AG08396 (cell line): ENCODE measurements around the gene TENT4A.

Experiments
- DNase-seq: peaks from one replicate; pipeline ENCODE4 v3.0.0; 2012; ENCODE audit warnings: low spot score, mixed read lengths

The TENT4A gene

DNA sequence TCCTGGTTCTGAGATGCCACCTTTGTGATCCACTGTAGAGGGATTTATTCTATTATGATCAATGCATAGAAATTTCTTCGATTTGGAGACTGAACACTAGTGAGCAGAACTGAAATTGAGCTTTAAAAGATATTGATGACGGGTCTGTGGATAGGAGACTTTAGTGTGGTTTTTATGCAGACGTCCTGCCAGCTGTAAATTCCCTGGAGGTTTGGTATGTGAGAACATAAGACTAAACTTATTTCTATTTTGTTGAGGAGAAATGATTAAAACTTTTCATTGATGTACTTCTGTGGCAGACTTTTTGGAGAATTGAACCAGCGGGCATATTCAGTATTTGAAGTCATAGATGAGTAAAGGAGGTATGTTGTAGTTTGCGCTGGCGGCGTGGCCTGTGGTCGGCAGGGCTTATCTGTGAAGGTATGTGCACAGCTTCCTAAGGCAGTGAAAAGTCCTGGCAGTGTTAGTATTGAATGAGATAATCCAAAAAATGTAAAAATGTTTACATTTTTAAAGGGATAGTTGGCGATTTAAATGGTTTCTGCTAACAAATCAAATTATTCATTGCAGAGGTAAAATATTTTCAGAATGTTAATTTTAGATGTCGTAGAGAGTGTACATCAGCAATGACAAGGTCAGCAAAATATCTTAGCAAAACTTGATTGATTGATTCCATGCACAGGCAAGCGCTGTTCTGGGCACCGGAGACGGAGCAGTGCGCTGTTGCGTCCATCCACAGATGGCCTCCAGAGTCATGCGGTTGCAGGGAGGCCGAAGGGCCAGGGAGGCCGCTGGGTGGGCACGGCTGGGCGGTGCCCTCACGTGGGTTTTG lies 20.4 kb downstream of the TENT4A start:
- DNase-seq = peak; percentile 38

DNA sequence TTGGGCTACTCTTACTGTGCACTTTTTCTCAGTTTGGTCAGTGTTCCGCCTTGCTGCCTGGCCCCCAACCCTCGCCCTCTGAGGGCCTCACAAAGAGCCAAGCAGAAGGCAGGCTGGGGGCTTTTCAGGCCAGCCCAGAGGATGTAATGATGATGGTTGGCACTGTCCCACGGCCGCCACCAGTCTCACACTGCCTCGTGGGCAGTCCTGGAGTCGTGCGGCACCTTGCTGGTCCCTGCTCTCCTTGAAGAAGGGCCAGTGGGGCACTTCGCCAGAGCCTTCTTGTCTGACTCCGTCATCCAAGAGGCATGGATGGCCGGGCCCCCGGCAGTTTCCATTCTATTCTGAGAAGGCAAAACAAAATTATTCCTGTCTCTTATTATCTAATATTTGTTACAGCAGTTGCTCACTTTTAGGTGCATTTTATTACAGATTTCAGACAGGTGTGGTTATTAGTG lies 21.0 kb downstream of the TENT4A start:
- DNase-seq = no peak

DNA sequence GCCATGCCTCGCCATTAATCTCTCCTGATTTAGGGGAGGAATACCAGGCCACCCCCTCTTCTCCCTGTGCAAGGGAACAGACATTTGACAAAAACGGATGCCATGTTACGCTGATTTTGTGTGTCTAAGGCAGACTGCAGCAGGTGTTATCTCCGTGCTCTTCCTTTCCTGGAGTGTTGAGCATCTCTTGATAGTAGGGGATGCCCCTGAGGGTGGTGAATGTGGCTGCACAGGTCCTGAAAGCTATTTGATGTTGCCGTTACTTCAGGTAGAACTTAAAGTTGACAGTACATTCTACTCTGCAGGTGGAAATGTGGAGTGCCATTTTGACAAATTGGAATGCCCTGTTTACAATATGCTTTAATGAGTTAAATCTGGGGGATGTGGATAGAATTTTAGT lies 21.5 kb downstream of the TENT4A start:
- no peak for DNase-seq

DNA sequence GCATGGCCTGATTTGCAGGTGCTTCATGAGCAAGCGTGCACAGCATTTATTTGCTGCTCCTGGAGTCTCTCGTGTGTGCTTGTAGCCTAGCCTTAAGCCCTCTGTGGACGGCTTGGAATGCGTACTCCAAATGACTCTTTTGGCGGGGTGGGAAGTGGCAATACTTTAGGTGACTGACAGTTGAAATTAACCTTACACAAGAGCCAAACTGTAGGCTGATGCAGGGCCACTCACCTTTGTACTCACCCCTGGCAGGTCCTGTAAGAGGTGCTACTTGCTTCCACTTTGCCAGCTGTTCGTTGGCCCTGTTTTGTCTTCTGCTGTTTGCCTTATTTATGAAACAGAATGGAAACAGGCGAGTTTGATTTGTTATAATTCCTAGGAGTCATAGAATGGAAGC lies 22.9 kb downstream of the TENT4A start:
- no peak for DNase-seq

DNA sequence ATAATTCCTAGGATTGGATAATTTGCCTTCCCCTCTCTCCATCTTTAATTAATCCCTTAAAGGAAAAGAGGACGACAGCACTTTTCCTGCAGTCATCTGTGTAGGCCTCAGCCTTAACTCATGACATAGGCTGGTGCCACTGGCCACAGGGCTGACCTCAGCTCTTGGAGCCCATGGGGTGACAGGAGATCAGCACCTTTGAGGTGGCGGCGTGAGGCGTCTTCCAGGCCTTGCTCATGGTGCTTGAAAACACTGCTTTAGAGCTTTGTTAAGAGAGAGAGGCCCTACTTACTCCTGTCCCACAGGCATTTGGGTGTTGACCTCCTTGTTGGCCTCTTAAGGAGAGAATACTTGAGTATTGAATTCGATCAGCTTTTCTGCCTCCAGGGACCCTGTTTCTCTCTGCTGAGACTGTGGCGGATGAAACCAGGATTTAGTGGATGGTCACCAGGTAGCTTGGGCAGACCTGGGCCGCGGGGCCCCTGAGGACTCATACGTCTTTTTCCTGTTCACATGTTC lies 23.4 kb downstream of the TENT4A start:
- no peak for DNase-seq

DNA sequence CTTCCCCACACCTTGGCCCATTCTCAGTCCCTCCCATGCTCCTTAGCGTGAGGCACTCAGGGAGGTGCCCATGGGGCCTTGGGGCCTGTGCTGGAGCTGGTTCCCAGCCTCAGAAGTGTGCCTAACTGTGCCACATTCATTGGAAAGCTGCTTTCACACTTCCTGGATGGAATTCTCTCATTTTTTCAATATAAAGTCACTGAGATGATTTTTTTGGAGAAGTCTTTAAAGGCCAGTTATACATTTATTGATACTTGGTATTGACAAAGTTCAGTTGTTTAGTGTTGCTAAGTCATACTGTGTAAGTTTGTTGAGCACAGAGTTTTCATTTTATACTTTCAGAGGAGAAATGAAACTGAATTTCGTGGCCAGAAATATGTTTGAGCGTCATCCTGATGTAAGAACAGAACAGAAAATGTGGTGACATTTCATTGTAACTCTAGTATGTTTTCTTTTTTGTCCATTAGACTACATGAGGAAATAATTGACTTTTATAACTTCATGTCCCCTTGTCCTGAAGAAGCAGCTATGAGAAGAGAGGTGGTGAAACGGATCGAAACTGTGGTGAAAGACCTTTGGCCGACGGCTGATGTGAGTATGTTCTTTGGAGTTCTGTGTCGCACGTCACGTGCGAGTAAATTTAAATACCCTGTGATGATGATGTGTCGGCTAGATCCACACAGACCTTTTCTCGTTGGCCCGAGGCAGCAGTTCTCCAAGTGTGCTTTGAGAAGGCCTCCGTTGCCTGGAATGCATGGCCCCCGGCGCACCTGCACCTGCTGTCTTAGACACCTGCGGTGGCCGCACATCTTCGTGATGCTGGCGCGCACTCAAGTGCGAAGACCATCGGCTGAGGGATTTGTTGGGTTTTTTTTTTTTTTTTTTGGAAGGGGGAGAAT lies 24.1 kb downstream of the TENT4A start:
- no peak for DNase-seq

DNA sequence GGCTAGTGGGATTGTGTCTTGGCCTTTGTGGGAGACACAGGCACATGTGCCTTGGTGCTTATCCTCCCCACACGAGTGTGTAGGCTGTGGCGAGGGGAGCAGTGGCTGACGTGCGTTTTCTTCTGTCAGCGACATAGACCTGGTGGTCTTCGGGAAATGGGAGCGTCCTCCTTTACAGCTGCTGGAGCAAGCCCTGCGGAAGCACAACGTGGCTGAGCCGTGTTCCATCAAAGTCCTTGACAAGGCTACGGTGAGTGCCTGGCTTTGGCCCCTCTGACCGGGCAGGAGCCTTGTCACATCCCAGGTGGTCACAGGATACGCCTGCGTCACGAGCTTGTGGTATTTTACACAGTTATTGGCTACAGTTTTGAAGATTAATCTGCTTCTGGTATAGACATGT lies 26.4 kb downstream of the TENT4A start:
- DNase-seq = no peak

DNA sequence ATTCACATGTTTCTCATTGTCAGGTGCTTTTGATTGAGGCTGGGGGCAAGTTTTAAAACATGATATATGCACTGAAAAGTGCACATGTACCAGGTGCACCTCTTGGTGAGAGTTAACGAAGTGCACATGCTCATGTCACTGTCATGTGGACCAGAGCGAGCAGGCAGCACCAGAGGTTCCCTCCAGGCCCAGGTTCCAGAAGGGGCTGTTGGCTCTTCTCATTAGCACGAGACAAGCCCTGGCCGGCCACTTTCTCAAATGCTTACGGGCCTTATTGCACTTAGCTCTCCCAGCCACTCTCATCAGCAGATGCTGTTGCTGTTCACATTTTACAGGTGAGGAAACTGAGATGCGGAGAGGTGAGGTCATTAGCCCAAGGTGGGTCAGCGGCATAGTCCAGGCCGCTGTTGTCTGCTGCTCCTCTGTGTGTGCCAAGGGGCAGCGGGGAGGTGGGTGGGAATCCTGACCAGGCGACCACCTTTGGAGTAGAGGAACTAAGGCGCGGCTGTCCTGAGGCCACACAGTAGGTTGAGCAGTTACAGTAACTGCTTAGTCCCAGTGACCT lies 27.4 kb downstream of the TENT4A start:
- no peak for DNase-seq

DNA sequence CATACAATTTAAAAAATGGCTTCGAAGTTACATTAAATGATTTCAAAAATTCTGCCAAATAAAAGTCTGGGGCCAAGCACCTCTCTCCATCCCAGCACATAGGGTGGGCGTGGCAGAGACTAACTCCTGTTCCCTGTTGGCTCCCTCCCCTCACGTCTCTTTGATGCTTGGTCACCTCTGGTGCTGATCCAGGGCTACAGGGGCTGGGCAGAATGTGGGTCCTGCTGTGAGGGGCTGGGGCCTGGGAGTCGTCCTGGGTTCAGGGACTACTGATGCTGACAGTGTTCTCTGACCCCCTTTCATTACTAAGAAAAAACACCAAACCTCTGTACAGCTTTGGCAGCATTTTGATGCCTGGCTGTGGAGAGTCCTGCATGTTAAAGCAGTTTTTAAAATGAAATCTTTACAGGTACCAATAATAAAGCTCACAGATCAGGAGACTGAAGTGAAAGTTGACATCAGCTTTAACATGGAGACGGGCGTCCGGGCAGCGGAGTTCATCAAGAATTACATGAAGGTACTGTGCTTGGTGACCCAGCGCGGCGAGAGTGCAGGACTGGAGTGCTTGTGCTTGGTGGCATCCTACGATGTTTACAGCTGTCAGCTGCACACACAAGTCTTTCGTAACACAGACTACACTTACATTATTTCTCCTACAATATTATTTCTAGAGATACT lies 29.0 kb downstream of the TENT4A start:
- DNase-seq = no peak

DNA sequence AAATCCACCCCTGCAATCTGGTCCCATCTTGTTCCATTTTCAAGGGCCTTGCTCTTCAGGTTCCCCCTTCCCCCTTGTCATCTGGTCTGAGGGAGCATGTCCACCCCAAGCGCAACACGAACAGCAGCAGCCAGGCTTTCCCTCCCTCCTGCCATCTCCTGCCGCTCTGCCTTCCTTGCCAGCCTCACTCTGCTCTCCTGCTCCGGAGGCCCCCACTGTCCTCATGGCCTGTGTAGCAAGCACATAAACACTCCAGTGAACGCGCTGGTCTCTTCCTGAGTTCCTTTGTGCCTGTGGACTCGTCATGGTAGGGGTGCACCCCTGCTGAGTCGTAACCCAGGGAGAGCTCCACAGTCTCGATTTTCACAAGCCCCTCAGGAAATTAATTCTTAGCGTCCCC lies 29.9 kb downstream of the TENT4A start:
- DNase-seq = no peak

DNA sequence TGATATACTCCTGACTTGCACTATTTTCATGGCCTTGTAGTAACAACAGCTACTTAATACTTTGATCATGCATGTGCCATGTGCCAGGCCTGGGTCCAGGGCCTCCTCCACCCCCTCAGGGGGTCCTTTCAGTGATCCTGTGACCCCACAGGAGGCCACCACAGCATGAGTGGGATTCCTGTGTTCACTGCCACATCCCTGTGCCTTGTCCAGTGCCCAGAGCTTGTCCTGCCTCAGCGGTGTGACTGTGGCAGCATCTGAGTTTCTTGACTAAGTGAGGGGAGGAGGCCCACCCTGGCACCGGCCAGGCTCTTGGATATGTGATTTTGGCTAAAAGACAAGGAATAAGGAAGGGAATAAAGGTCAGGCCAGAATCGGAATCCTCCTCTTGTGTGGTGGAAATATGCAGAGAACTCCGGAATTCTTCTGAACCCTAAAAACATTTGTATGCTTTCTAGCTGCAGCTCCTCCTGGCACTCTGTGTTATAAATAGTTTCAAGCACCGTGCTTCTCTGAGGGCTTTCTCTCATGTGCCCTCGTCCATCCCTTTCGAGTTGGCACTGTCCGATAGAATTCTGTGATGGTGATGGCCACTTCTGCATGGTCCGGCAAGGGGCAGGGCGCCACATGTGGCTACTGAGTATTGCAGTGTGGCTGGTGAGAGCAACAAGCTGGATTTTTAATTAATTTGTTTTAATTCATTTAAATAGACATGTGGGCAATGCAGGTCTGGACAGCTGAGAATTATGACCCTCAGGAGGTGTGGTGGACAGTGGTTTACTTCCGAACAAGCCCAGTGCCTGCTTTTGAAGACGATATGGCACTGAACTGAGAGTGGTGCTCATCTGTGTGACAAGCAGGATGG lies 31.8 kb downstream of the TENT4A start:
- no peak for DNase-seq

DNA sequence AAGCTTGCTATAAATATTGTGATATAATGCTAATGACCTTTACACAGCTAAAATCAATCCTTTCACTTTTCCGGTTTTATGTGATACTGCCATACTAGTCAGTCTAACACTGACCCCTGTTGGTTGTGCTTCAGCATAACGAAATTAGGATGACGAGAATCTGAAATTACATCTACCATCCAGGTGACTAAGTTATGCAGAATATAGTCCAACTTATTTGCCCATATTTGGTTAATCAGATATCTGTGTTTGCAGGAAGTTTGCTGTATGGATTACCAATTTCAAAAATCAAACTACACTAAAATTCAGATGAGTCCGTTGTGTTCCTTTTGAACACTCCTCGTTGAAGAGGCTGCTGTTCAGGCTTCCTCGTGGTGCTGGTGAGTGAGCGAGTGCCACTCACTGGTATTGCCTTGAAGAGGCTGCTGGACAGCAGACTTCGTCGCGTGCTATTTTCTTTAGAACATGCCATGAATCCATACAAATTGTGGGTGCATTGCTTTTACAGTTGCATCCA lies 32.5 kb downstream of the TENT4A start:
- DNase-seq = peak; percentile 67

DNA sequence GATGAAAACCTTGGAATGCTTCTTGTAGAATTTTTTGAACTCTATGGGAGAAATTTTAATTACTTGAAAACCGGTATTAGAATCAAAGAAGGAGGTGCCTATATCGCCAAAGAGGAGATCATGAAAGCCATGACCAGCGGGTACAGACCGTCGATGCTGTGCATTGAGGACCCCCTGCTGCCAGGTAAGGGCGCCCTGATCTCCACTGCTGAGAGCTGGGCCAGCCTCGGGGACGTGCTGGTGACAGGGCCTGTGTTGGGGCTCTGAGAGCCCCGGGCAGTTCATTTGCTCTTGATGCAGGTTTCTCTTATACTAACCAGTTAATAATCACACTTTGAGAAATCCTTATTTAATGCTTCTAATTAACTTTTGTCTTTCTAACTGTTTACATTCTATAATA lies 33.0 kb downstream of the TENT4A start:
- DNase-seq = no peak

DNA sequence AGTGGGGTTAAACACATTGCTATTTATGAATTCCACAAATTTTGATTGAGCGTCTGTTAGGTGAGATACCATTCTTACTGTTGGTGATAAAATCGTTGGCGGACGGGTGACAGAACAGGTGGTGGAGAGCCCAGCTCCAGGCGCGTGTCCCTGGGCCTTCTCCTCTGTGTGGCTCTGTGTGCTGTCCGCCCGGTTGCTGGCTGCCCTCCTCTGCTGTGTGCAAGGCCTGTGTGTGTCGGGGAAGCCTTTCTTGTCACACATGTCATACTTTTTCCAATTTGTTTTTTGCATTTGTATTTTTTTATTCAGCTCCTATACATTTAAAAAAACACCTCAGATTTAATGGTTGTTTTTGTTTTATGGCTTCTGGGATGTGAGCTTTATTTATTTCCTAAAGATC lies 33.9 kb downstream of the TENT4A start:
- DNase-seq = no peak

DNA sequence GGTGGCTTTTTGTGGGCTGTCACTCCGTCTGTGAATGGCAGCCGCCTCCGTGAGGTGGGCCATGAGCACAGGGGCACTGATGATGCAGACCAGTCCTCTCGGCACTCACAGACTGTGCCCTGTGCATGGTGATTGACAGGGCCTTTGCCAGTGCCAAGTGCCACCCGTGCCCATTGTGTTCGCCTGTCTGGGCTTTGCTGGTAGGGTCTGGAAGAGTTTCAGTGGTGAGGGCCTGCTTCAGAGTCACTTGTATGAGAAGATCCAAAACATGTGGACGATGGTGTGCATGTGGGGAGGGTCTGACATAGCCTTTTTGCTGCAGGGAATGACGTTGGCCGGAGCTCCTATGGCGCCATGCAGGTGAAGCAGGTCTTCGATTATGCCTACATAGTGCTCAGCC lies 34.9 kb downstream of the TENT4A start:
- DNase-seq = no peak

DNA sequence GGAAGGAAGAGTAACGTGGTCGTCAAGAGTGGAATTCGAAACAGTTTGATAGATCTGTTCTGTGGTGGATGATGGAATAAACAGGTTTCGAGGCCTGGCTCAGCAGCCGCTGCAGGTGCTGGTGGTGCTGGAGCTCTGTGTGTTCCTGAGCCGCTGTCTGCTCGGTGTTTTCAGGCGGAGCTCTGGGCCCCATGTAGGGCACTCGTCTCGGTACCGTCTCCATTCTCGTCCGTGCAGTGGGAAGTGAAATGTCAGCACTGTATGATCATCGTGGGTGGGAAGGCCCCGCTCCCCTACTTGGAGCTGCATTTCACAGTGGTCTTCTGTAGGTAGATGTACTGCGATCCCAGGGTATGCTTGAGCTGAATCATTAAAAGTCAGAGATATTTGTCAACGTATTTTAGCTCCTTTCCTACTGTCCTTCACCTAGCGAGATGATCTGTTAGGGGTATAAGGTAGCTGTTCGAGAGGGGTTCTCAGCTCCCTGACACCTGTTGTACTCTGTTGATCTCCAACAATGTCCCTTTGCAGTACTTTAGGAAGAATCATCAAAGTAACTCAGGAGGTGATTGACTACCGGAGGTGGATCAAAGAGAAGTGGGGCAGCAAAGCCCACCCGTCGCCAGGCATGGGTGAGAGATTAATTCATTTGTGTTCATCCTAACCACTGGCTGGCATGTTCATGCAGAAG lies 35.9 kb downstream of the TENT4A start:
- no peak for DNase-seq

DNA sequence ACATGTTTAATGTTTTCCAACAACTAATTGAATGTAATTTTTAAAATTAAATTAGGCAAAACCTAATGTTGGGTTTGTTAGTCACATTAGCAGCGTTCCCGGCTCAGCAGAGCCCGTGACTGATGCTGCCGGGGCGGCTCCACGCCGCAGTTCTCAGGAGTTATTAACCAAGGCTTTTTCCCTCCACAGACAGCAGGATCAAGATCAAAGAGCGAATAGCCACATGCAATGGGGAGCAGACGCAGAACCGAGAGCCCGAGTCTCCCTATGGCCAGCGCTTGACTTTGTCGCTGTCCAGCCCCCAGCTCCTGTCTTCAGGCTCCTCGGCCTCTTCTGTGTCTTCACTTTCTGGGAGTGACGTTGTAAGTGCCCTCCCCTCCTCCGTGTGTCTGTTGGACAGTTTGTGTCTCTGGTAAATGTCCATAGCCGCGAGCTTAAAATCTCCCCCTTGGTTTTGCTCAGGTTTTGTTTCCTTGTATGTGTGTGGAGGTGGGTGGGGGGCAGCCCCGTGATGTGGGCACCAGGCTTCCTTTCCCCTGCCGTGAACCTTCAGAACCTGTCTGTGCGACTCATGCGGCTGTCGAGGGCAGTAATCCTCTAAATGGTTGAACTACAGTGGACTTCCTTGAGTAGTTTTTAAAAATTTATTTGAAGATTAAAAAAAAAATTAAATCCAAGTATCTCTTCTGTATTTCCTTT lies 37.1 kb downstream of the TENT4A start:
- DNase-seq = no peak

DNA sequence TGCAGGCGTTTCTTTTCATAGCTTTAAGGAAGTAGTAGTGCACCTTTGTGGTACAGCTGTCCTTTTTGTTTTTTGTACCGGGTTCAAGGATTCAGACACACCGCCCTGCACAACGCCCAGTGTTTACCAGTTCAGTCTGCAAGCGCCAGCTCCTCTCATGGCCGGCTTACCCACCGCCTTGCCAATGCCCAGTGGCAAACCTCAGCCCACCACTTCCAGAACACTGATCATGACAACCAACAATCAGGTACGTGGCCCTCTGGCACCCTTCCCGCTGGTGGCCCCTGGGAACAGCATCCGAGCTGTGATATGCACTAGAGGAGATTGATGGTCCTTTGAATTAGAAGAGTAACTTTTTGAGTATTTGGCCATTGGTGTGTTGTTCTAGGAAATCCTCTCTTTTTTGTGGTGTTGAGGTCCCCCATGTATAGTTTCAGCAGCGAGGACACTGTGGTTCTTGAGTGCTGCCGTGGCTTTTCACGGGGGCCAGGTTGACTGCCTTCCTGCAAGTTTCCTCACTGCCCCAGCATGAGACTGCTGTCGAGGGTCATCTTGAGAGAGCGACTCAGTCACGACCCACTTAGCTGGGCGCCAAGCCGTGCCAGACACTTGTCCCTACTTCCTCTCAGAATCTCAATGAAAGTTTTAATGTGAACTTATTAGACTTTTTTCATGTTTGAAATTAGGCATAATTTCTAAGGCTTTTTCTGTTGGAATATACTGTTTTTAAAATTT lies 37.9 kb downstream of the TENT4A start:
- no peak for DNase-seq

DNA sequence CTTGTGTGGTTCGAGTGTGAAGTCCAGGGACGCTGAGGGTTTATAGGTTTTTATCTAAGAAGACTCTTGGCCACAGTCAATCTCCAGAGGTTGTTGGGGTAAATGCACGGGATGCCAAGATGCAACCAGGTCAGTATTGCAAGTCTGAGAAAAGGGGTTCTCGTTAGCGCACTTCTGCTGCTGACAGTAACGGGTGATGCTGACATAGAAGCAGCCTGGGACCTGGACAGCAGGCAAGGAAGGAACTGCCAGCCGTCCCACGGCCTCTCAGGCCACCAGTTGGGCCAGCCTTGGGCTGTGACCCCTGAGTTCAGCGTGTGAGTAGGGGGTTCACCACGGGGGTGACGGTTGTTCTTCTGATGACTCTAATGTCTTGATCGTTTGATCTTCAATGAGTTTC lies 39.0 kb downstream of the TENT4A start:
- DNase-seq = no peak
